ENCODE results near the gene STING1.
"Not testable (repeated sequence)": the region's sequence is repeated elsewhere in the genome, so short reads cannot be mapped to it uniquely, and the experiment has no call there.

Gene STING1

GRCh38 chr5:139503036-139503817 lies 20.7 kb upstream of the STING1 start:
- not testable (repeated sequence) for DNase-seq (ENCODE audit: low read depth)

GRCh38 chr5:139501381-139501780 lies 18.8 kb upstream of the STING1 start:
- no peak for DNase-seq (ENCODE audit: low read depth)

- peak; percentile 33 for DNase-seq (ENCODE audit: low read depth)
Measured at GRCh38 chr5:139495638-139496435, 13.3 kb upstream of the STING1 start.

GRCh38 chr5:139494832-139495231 lies 12.3 kb upstream of the STING1 start:
- peak; percentile 23 for DNase-seq (ENCODE audit: low read depth)

- peak; percentile 13 for DNase-seq (ENCODE audit: low read depth)
Measured at GRCh38 chr5:139494256-139494655, 11.7 kb upstream of the STING1 start.

GRCh38 chr5:139492700-139493192 lies 10.2 kb upstream of the STING1 start:
- peak; percentile 26 for DNase-seq (ENCODE audit: low read depth)

- DNase-seq (ENCODE audit: low read depth): no peak
Measured at GRCh38 chr5:139488260-139488659, 5.7 kb upstream of the STING1 start.

GRCh38 chr5:139486201-139486600 lies 3.6 kb upstream of the STING1 start:
- no peak for DNase-seq (ENCODE audit: low read depth)

GRCh38 chr5:139482890-139483208 lies 291 bp upstream of the STING1 start:
- DNase-seq (ENCODE audit: low read depth): not testable (repeated sequence)

GRCh38 chr5:139481580-139482049 lies 943 bp downstream of the STING1 start:
- DNase-seq (ENCODE audit: low read depth): peak; percentile 40

- peak; percentile 20 for DNase-seq (ENCODE audit: low read depth)
Measured at GRCh38 chr5:139481122-139481533, 1.4 kb downstream of the STING1 start.

- not testable (repeated sequence) for DNase-seq (ENCODE audit: low read depth)
Measured at GRCh38 chr5:139479729-139480128, 2.8 kb downstream of the STING1 start.

- not testable (repeated sequence) for DNase-seq (ENCODE audit: low read depth)
Measured at GRCh38 chr5:139478657-139479423, 3.7 kb downstream of the STING1 start.

GRCh38 chr5:139475865-139476617 lies 6.5 kb downstream of the STING1 start:
- no peak for DNase-seq (ENCODE audit: low read depth)

- DNase-seq (ENCODE audit: low read depth): peak; percentile 40
Measured at GRCh38 chr5:139474890-139475791, 7.4 kb downstream of the STING1 start.

GRCh38 chr5:139473565-139473964 lies 9.0 kb downstream of the STING1 start:
- DNase-seq (ENCODE audit: low read depth): peak; percentile 4

GRCh38 chr5:139473105-139473504 lies 9.5 kb downstream of the STING1 start:
- no peak for DNase-seq (ENCODE audit: low read depth)

GRCh38 chr5:139472386-139473030 lies 10.1 kb downstream of the STING1 start:
- DNase-seq (ENCODE audit: low read depth): no peak

- DNase-seq (ENCODE audit: low read depth): no peak
Measured at GRCh38 chr5:139470821-139471300, 11.7 kb downstream of the STING1 start, which contains the start of gene SMIM33. Gene SMIM33 (plus strand): TSS chr5:139471004. CDS start chr5:139471122, 118 bp downstream.

Data from stromal cell of bone marrow (primary cell).